Astrocyte (in vitro differentiated cells and primary cell): ENCODE measurements around the gene KIAA0513.

Experiments
- CTCF ChIP-seq: IDR thresholded peaks from 2 replicates; pipeline ENCODE4 v1.5.1; 2011; ENCODE audit warnings: low read depth, mild to moderate bottlenecking, inconsistent platforms, low read length, moderate library complexity; ENCODE audit not compliant: insufficient read depth
- EZH2 ChIP-seq: IDR thresholded peaks from 2 replicates; pipeline ENCODE4 v1.6.1; 2012; ENCODE audit warnings: mild to moderate bottlenecking, low read length, inconsistent platforms; ENCODE audit not compliant: insufficient read depth

GRCh38 chr16:85003725-85004586, 23.6 kb upstream of the KIAA0513 start:
- TF ChIP-seq CTCF (no peak), EZH2 (no peak)
